Measurements from ENCODE around the gene CDYL.

DNA sequence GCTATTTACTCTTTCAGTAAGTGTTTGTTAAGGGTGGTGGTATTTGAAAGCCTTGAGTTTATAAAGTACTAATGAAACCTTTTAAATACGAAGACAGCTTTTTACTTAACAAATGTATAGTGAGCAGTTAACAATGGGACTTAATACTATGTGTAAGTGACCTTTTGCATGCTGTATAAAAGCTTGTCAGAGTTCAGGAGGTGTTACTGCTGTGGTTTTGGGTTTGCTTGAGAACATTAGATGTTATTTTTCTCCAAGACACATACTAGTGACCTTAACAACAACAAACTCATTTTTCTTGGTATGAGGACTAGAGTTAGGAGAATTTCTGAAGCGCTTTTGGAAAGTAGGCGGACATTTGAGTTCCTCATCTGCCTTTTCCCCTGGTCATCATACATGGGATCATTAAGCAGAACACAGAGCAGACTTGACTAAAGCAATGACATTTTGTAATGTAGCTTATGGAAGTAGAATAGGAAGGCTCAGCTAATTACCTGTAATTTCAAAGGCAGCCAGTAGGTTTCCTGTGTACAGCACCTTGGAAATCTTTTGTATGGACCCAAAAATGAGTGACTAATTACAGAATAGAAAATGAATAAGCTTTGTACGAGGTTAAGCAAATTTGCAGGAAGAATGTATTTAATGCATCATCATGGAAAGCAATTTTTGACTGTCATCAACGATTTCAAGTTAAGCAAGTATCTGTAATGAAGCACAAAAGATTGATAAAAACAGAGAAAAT, 14.1 kb downstream of the CDYL start:
- TF ChIP-seq, protein P1, sequence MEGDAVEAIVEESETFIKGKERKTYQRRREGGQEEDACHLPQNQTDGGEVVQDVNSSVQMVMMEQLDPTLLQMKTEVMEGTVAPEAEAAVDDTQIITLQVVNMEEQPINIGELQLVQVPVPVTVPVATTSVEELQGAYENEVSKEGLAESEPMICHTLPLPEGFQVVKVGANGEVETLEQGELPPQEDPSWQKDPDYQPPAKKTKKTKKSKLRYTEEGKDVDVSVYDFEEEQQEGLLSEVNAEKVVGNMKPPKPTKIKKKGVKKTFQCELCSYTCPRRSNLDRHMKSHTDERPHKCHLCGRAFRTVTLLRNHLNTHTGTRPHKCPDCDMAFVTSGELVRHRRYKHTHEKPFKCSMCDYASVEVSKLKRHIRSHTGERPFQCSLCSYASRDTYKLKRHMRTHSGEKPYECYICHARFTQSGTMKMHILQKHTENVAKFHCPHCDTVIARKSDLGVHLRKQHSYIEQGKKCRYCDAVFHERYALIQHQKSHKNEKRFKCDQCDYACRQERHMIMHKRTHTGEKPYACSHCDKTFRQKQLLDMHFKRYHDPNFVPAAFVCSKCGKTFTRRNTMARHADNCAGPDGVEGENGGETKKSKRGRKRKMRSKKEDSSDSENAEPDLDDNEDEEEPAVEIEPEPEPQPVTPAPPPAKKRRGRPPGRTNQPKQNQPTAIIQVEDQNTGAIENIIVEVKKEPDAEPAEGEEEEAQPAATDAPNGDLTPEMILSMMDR (IDR thresholded peaks at IDR 0.05; ENCODE audit: low read depth, low read length) = peak; percentile 17; the same call in 1 of the 2 replicates
- TF ChIP-seq EZH2phosphoT487 (IDR thresholded peaks at IDR 0.05; ENCODE audit: low read depth) = no peak

Data from OCI-LY3 (cell line).